H1 (cell line): ENCODE measurements around the gene MYH9. TPM values are rescaled to one million over a fixed set of nuclear protein-coding genes. Genes with fewer than 3 reads are reported as not detected.

Experiments
- CTCF ChIA-PET: fragments of 300-600 bp; sonication (Branson Sonifier 250); formaldehyde crosslinking; loops from one replicate; lab custom pipeline; 2021; ENCODE audit not compliant: partially characterized antibody; lab: Charles Lee
- POLR2A ChIA-PET: fragments of 300-600 bp; sonication (Branson Sonifier 250); formaldehyde crosslinking; loops from one replicate; lab custom pipeline; 2021; ENCODE audit warnings: inconsistent platforms; ENCODE audit not compliant: partially characterized antibody; lab: Charles Lee
- DNase-seq, 2 experiments: peaks; one replicate each; pipeline versions ENCODE4 v3.0.0 to v3.0.0-alpha.2; 2010 to 2022; ENCODE audit warnings: low spot score in 2 of 2, low read depth in 1 of 2, mixed read lengths in 1 of 2
- FAIRE-seq: peaks from 2 replicates; lab custom pipeline; 2011; peaks lifted over from hg19 to GRCh38; lab: Jason Lieb, UNC
- H2AFZ ChIP-seq: 2 replicates; pipeline ENCODE4 v1.8.1; 2012; ENCODE audit warnings: low read length, inconsistent platforms
- H2AK5ac ChIP-seq: 2 replicates; pipeline ENCODE4 v1.6.1; 2013; ENCODE audit warnings: low read depth, low read length
- H2BK120ac ChIP-seq: replicated peaks from 2 replicates; pipeline ENCODE3; 2013; ENCODE audit warnings: low read depth, low read length, inconsistent platforms
- H2BK12ac ChIP-seq: 2 replicates; pipeline ENCODE4 v1.6.1; 2013; ENCODE audit warnings: low read depth, low read length
- H2BK15ac ChIP-seq: 2 replicates; pipeline ENCODE4 v1.6.1; 2013; ENCODE audit warnings: low read length
- H2BK20ac ChIP-seq: 2 replicates; pipeline ENCODE4 v1.6.1; 2013; ENCODE audit warnings: low read length
- H2BK5ac ChIP-seq: 2 replicates; pipeline ENCODE4 v1.6.1; 2013; ENCODE audit warnings: low read depth, low read length
- H3K14ac ChIP-seq: 2 replicates; pipeline ENCODE4 v1.6.1; 2013; ENCODE audit warnings: inconsistent platforms; ENCODE audit not compliant: insufficient read length
- H3K18ac ChIP-seq: 2 replicates; pipeline ENCODE4 v1.6.1; 2013; ENCODE audit warnings: low read length; ENCODE audit errors: extremely low read depth
- H3K23ac ChIP-seq: 2 replicates; pipeline ENCODE4 v1.6.1; 2013; ENCODE audit warnings: inconsistent platforms; ENCODE audit not compliant: insufficient read length
- H3K23me2 ChIP-seq: 2 replicates; pipeline ENCODE4 v1.6.1; 2013; ENCODE audit warnings: low read depth, low read length
- H3K27ac ChIP-seq: 2 replicates; pipeline ENCODE4 v1.6.1; 2011; ENCODE audit warnings: low read depth, low read length, inconsistent platforms
- H3K27me3 ChIP-seq, 4 experiments: replicated peaks in 1 of 4; 1 replicate in 1 of 4; 2 replicates in 3 of 4; pipeline versions ENCODE4 v1.6.1 to v1.8.1; 2011 to 2013; ENCODE audit warnings: low read length in 3 of 4, mild to moderate bottlenecking in 3 of 4, inconsistent platforms in 2 of 4, mixed read lengths in 2 of 4, moderate library complexity in 1 of 4; ENCODE audit not compliant: control insufficient read depth in 3 of 4, insufficient read depth in 3 of 4; ENCODE audit errors: extremely low read depth in 1 of 4
- H3K36me3 ChIP-seq, 4 experiments: 2 replicates each; pipeline versions ENCODE4 v1.6.1 to v1.8.1; 2011 to 2013; ENCODE audit warnings: mild to moderate bottlenecking in 4 of 4, low read length in 3 of 4, moderate library complexity in 2 of 4, control low read depth in 1 of 4, inconsistent platforms in 1 of 4; ENCODE audit not compliant: insufficient read depth in 4 of 4, control insufficient read depth in 2 of 4
- H3K4ac ChIP-seq: replicated peaks from 2 replicates; pipeline ENCODE3; 2013; ENCODE audit warnings: low read length, low read depth, mixed read lengths, inconsistent platforms; ENCODE audit not compliant: insufficient read length
- H3K4me1 ChIP-seq, 4 experiments: replicated peaks in 1 of 4; 1 replicate in 1 of 4; 2 replicates in 3 of 4; pipeline versions ENCODE4 v1.6.1 to v1.8.1; 2011 to 2013; ENCODE audit warnings: low read length in 3 of 4, inconsistent platforms in 2 of 4, mixed read lengths in 1 of 4; ENCODE audit not compliant: insufficient read depth in 4 of 4, control insufficient read depth in 3 of 4
- H3K4me2 ChIP-seq, 2 experiments: 2 replicates each; pipeline versions ENCODE4 v1.6.1 to v1.8.1; 2011 to 2013; ENCODE audit warnings: low read depth in 2 of 2, low read length in 2 of 2, control low read depth in 1 of 2, inconsistent platforms in 1 of 2, mild to moderate bottlenecking in 1 of 2; ENCODE audit not compliant: insufficient read depth in 1 of 2
- H3K4me3 ChIP-seq, 4 experiments: fragments of 200-600, 300-600 bp in 1 of 4; sonication (generic), shearing (Covaris generic), sonication (Bioruptor Twin) in 1 of 4; 2 replicates each; pipeline versions ENCODE4 v1.5.1 to v1.8.1; 2011 to 2016; ENCODE audit warnings: low read length in 4 of 4, low read depth in 3 of 4, control low read depth in 2 of 4, inconsistent platforms in 2 of 4, mild to moderate bottlenecking in 2 of 4, mixed read lengths in 1 of 4, moderate library complexity in 1 of 4; ENCODE audit not compliant: insufficient read depth in 2 of 4; ENCODE audit errors: extremely low read depth in 1 of 4
- H3K56ac ChIP-seq: replicated peaks from 2 replicates; pipeline ENCODE3; 2013; ENCODE audit warnings: low read depth, mild to moderate bottlenecking, mixed read lengths, low read length, inconsistent platforms; ENCODE audit not compliant: insufficient read length
- H3K79me1 ChIP-seq: 2 replicates; pipeline ENCODE4 v1.6.1; 2013; ENCODE audit warnings: low read depth, low read length, control low read depth
- H3K79me2 ChIP-seq, 2 experiments: 2 replicates each; pipeline versions ENCODE4 v1.6.1 to v1.8.1; 2012 to 2013; ENCODE audit warnings: low read length in 2 of 2, mild to moderate bottlenecking in 2 of 2, inconsistent platforms in 1 of 2; ENCODE audit not compliant: insufficient read depth in 2 of 2, control insufficient read depth in 1 of 2
- H3K9ac ChIP-seq, 4 experiments: replicated peaks in 1 of 4; 1 replicate in 1 of 4; 2 replicates in 3 of 4; pipeline versions ENCODE4 v1.6.1 to v1.8.1; 2011 to 2013; ENCODE audit warnings: low read depth in 3 of 4, low read length in 3 of 4, control low read depth in 2 of 4, mild to moderate bottlenecking in 2 of 4, moderate library complexity in 2 of 4, inconsistent platforms in 1 of 4; ENCODE audit errors: extremely low read depth in 1 of 4
- H3K9me3 ChIP-seq, 2 experiments: 2 replicates each; pipeline versions ENCODE4 v1.6.1 to v1.8.1; 2012 to 2013; ENCODE audit warnings: mild to moderate bottlenecking in 2 of 2, moderate library complexity in 2 of 2, control low read depth in 1 of 2, inconsistent platforms in 1 of 2, low read depth in 1 of 2, low read length in 1 of 2, mixed read lengths in 1 of 2; ENCODE audit not compliant: insufficient read depth in 2 of 2
- H4K20me1 ChIP-seq, 2 experiments: replicated peaks in 1 of 2; 2 replicates each; pipeline versions ENCODE3 to v1.8.1; 2011 to 2013; ENCODE audit warnings: inconsistent platforms in 2 of 2, low read length in 2 of 2, mild to moderate bottlenecking in 1 of 2; ENCODE audit not compliant: insufficient read depth in 2 of 2, control insufficient read depth in 1 of 2
- H4K5ac ChIP-seq: 2 replicates; pipeline ENCODE4 v1.6.1; 2013; ENCODE audit warnings: low read length, low read depth, mixed read lengths, inconsistent platforms; ENCODE audit not compliant: insufficient read length
- H4K8ac ChIP-seq: 2 replicates; pipeline ENCODE4 v1.8.0; 2013; ENCODE audit warnings: mild to moderate bottlenecking, moderate library complexity, low read length, inconsistent platforms; ENCODE audit not compliant: insufficient read depth; ENCODE audit errors: extremely low read depth
- H4K91ac ChIP-seq: replicated peaks from 2 replicates; pipeline ENCODE3; 2013; ENCODE audit warnings: low read length, mixed read lengths, inconsistent platforms; ENCODE audit not compliant: insufficient read length
- ATF2 ChIP-seq: IDR thresholded peaks from 2 replicates; pipeline ENCODE4 v1.6.1; 2012; ENCODE audit warnings: low read length, inconsistent platforms
- CEBPB ChIP-seq: IDR thresholded peaks from 2 replicates; pipeline ENCODE4 v1.6.1; 2012; ENCODE audit warnings: low read depth, low read length
- NANOG ChIP-seq: IDR thresholded peaks from 2 replicates; pipeline ENCODE4 v1.6.1; 2011; ENCODE audit warnings: low read length, low read depth, mild to moderate bottlenecking, inconsistent platforms; ENCODE audit not compliant: insufficient read depth, poor library complexity, severe bottlenecking
- ZNF274 ChIP-seq: IDR thresholded peaks from 2 replicates; pipeline ENCODE4 v1.7.0; 2012; ENCODE audit warnings: low read length, borderline replicate concordance; ENCODE audit errors: extremely low read depth
- WGBS, 2 experiments: shearing (Covaris generic) in 1 of 2; methylation state at CpG; one replicate each; pipeline versions ENCODE4 v1.1.6 to v1.1.7; 2013 to 2015; ENCODE audit warnings: low lambda C conversion rate in 2 of 2, mixed read lengths in 2 of 2, inconsistent platforms in 1 of 2, low coverage in 1 of 2, missing lambda C conversion rate in 1 of 2; ENCODE audit not compliant: insufficient replicate concordance in 2 of 2, insufficient coverage in 1 of 2, insufficient read length in 1 of 2; ENCODE audit errors: extremely low coverage in 1 of 2, missing lambda C conversion rate in 1 of 2; 5-methylcytosine and 5-hydroxymethylcytosine counted together
- polyA plus RNA-seq, 7 experiments: library from polyadenylated mRNA; depleted of rRNA in 3 of 7; stranded (reverse) in 5 of 7; unstranded in 2 of 7; fragments of >200 nt in 5 of 7; fragments of 200-250 nt in 2 of 7; gene quantifications; 1 replicate in 5 of 7; 2 replicates in 1 of 7; 4 replicates in 1 of 7; pipeline versions ENCODE4 v1.2.1 to v1.2.3, GENCODE V29; 2011 to 2013; ENCODE audit warnings: missing spikeins in 2 of 7, mixed read lengths in 2 of 7
- total RNA-seq: library from RNA; stranded (reverse); fragmentation: NEBNext Ultra II Directional; extraction: Animal tissue kit (Norgen Biotek cat#: 25700); gene quantifications from 2 replicates; pipeline ENCODE4 v1.2.1, GENCODE V29; 2021

Gene MYH9
- total and polyA plus RNA-seq, 2 of the 8 experiments (the other 6 are each of a cell fraction or from before 2014, with no cell fraction given), result 24.9 to 322 TPM

GRCh38 chr22:36246718-36247117 lies 141.0 kb downstream of the MYH9 start:
- ChIA-PET POLR2A (no interaction called here), CTCF (no interaction called here)
- Histone ChIP-seq H3K18ac (no peak overlapping the region), H2BK15ac (no peak overlapping the region), H3K27ac (no peak overlapping the region), H3K36me3 (no peaks in the 10 kb centered on the region), H2BK12ac (no peak overlapping the region), H3K56ac (no peak overlapping the region), H3K4ac (no peak overlapping the region), H2BK5ac (no peak overlapping the region), H3K9me3 (peaks cover 3 to 7% of the 10 kb centered on the region in 2 experiments; a peak in 3 of 4 replicates), H3K4me2 (no peak overlapping the region), H3K23ac (no peak overlapping the region), H2BK120ac (no peak overlapping the region), H2AFZ (no peak overlapping the region), H3K23me2 (no peaks in the 10 kb centered on the region), H2AK5ac (no peak overlapping the region), H4K91ac (no peak overlapping the region), H4K20me1 (no peaks in the 10 kb centered on the region), H4K8ac (no peak overlapping the region; the same call in 1 of the 2 replicates), H3K14ac (no peak overlapping the region), H3K4me3 (no peak overlapping the region), H4K5ac (no peak overlapping the region), H3K79me2 (no peaks in the 10 kb centered on the region), H3K9ac (no peak overlapping the region), H3K4me1 (peaks cover 0 to 5% (median 0%) of the 10 kb centered on the region in 4 experiments; a peak in 1 of 7 replicates), H2BK20ac (no peak overlapping the region), H3K27me3 (no peaks in the 10 kb centered on the region), H3K79me1 (no peaks in the 10 kb centered on the region)
- FAIRE-seq, result no peak
- WGBS, 2 experiments, result 84% methylated on average over 3 of the region's 3 CpGs; no CpG with 5 or more reads in 1 of the 2 experiments
- no peak for TF ChIP-seq ATF2
- TF ChIP-seq NANOG, result no peak
- no peak for TF ChIP-seq CEBPB
- no peak for TF ChIP-seq ZNF274
- DNase-seq, result no peak
